ENCODE measurements around the gene AKNA.

DNA sequence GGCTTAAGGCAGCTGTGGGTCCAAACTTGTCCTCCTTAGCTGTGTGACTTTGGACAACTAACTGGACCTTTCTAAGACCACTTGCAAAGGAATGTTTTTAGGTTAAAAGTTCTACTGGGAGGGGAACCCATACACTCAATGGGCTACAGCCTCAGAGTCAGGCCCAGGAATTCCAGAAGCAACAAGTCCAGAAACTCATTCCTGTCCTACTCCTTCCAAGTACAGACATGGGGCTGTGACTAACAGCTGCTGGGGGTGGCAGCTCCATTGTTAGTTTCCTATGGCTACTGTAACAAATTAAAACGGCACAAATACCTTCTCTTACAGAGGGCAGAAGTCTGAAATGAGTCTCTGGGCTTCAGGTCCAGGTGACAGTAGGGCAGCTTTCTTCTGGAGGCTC, 12.4 kb upstream of the AKNA start:
- TF ChIP-seq GATA3 (IDR thresholded peaks at IDR 0.05; ENCODE audit: low read depth, low read length) (no peak), GATA2 (IDR thresholded peaks at IDR 0.05; ENCODE audit: low read depth, low read length) (no peak)

Data from SH-SY5Y (cell line).